Measurements from ENCODE around the gene PDGFB. TPM values are rescaled to one million over a fixed set of nuclear protein-coding genes. Genes with fewer than 3 reads are reported as not detected.

Gene PDGFB
- total RNA-seq, 1 donor from 2014 or later = 159 TPM

GRCh38 chr22:39268645-39269044, 23.9 kb upstream of the PDGFB start:
- Histone ChIP-seq H3K36me3 (ENCODE audit: control insufficient read depth, insufficient read depth, low read length) (no peaks in the 10 kb centered on the region), H3K27me3 (ENCODE audit: control insufficient read depth, insufficient read depth, low read length) (no peaks in the 10 kb centered on the region), H3K4me3 (ENCODE audit: low read depth, low read length) (no peak overlapping the region)
- no peak for DNase-seq (ENCODE audit: low read depth)
- no peak for TF ChIP-seq CTCF (IDR thresholded peaks at IDR 0.05; ENCODE audit: insufficient read depth, low read length, poor library complexity, severe bottlenecking)

GRCh38 chr22:39267974-39268373, 23.2 kb upstream of the PDGFB start:
- DNase-seq (ENCODE audit: low read depth) = no peak
- no peak for TF ChIP-seq CTCF (IDR thresholded peaks at IDR 0.05; ENCODE audit: insufficient read depth, low read length, poor library complexity, severe bottlenecking)

GRCh38 chr22:39266398-39267030, 21.7 kb upstream of the PDGFB start:
- no peak for DNase-seq (ENCODE audit: low read depth)
- no peak for TF ChIP-seq CTCF (IDR thresholded peaks at IDR 0.05; ENCODE audit: insufficient read depth, low read length, poor library complexity, severe bottlenecking)
- H3K36me3 ChIP-seq (ENCODE audit: control insufficient read depth, insufficient read depth, low read length) = no peaks in the 10 kb centered on the region
- no peaks in the 10 kb centered on the region for H3K27me3 ChIP-seq (ENCODE audit: control insufficient read depth, insufficient read depth, low read length)
- no peak overlapping the region for H3K4me3 ChIP-seq (ENCODE audit: low read depth, low read length)

More at GRCh38 chr22:39267974-39268373, 23.2 kb upstream of the PDGFB start:
- H3K36me3 ChIP-seq (ENCODE audit: control insufficient read depth, insufficient read depth, low read length) = no peaks in the 10 kb centered on the region
- H3K27me3 ChIP-seq (ENCODE audit: control insufficient read depth, insufficient read depth, low read length) = no peaks in the 10 kb centered on the region
- no peak overlapping the region for H3K4me3 ChIP-seq (ENCODE audit: low read depth, low read length)

- no peak for TF ChIP-seq CTCF (IDR thresholded peaks at IDR 0.05; ENCODE audit: insufficient read depth, low read length, poor library complexity, severe bottlenecking)
- H3K27me3 ChIP-seq (ENCODE audit: control insufficient read depth, insufficient read depth, low read length) = no peaks in the 10 kb centered on the region
- no peaks in the 10 kb centered on the region for H3K36me3 ChIP-seq (ENCODE audit: control insufficient read depth, insufficient read depth, low read length)
- no peak overlapping the region for H3K4me3 ChIP-seq (ENCODE audit: low read depth, low read length)
- DNase-seq (ENCODE audit: low read depth) = no peak
These were observed 20.5 kb upstream of the PDGFB start for GRCh38 chr22:39265143-39265886.

GRCh38 chr22:39264349-39265038, 19.7 kb upstream of the PDGFB start:
- no peak for DNase-seq (ENCODE audit: low read depth)
- TF ChIP-seq CTCF (IDR thresholded peaks at IDR 0.05; ENCODE audit: insufficient read depth, low read length, poor library complexity, severe bottlenecking) = no peak
- Histone ChIP-seq H3K27me3 (ENCODE audit: control insufficient read depth, insufficient read depth, low read length) (no peaks in the 10 kb centered on the region), H3K4me3 (ENCODE audit: low read depth, low read length) (no peak overlapping the region), H3K36me3 (ENCODE audit: control insufficient read depth, insufficient read depth, low read length) (no peaks in the 10 kb centered on the region)
